ENCODE results near the gene CES3. TPM values are rescaled to one million over a fixed set of nuclear protein-coding genes. Genes with fewer than 3 reads are reported as not detected.

The CES3 gene
- total and polyA plus RNA-seq, 9 of the 15 experiments (the other 6 are each of a cell fraction or from before 2014, with no cell fraction given), result 0.06 to 2.2 (median 0.68) TPM

DNA sequence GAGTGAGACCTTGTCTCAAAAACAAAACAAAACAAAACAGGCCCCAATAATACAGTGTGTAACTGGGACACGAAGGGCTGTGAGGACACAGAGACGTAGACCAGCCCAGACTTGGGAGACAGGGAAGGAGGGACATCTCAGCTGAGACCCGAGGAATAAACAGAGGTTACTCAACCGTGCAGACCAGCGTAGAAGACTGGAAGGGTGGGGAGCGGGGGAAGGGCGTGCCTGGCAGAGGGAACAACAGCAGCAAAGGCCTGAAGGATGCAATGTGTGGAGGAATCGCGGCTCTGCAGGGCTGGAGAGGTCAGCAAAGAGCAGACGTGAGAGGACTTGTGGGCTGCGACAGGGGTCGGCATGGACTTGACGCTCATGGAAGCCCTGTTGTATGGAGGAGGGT lies 15.7 kb downstream of the CES3 start:
- Histone ChIP-seq H3K4me2 (ENCODE audit: insufficient read depth, low read length) (no peak overlapping the region), H3K4me3 (no peak overlapping the region), H3K27me3 (ENCODE audit: control insufficient read depth in 2 of 2, insufficient read depth in 2 of 2, low read length in 2 of 2) (no peaks in the 10 kb centered on the region), H3K79me2 (ENCODE audit: control insufficient read depth, insufficient read depth, low read length) (no peaks in the 10 kb centered on the region), H2AFZ (ENCODE audit: low read depth, low read length) (peak overlapping the region; percentile 69), H3K9me1 (ENCODE audit: control insufficient read depth, insufficient read depth, low read length) (no peaks in the 10 kb centered on the region), H4K20me1 (replicated peaks; ENCODE audit: control insufficient read depth, insufficient read depth, low read length) (no peaks in the 10 kb centered on the region), H3K4me1 (replicated peaks in 1 of 2; ENCODE audit: control insufficient read depth in 2 of 2, insufficient read depth in 2 of 2, low read length in 2 of 2) (peaks cover 3 to 26% of the 10 kb centered on the region in 2 experiments; a peak in 4 of 5 replicates), H3K9ac (ENCODE audit: insufficient read depth in 1 of 2, low read depth in 2 of 2, low read length in 2 of 2) (0 out of 4 replicates have a peak overlapping the region, but pooled peaks of 1 of the 2 experiments have one; percentile 49), H3K36me3 (ENCODE audit: control insufficient read depth, insufficient read depth, low read length) (no peaks in the 10 kb centered on the region), H3K27ac (ENCODE audit: extremely low read depth, low read depth, low read length) (no peak overlapping the region), H3K9me3 (replicated peaks; ENCODE audit: control insufficient read depth, insufficient read depth, low read depth, low read length) (no peaks in the 10 kb centered on the region)
- no peak; the same call in 2 of the 3 replicates for ATAC-seq
- no TSS peak for BruUV-seq (replicated peaks)
- ChIA-PET CTCF (ENCODE audit: low intra/inter-chr PET ratio) (interaction anchor here (0.7 to 2.5 kb wide), 5 partner anchors 17 to 207 kb away, joined by 3 to 21 read pairs (median 7); partner anchors contain the start of gene MATCAP1), POLR2A (interaction anchor here (0.9 kb wide), 1 partner anchor 51 kb away, joined by 3 read pairs; no protein-coding TSS in a partner anchor)
- 16% methylated on average over 10 of the region's 13 CpGs for WGBS (ENCODE audit: insufficient coverage, low coverage, missing lambda C conversion rate)
- FAIRE-seq, result no peak
- DNase-seq (ENCODE audit: extremely low read depth in 1 of 4, low spot score in 3 of 4), result peak in 1 of 4 experiments; percentile 4
- in situ Hi-C loops (cut with MboI) (no loop called here), intact Hi-C loops (cut with micrococcal nuclease) (loop anchor here (1.0 to 10.0 kb wide), 6 partner anchors 22 to 268 kb away; partner anchors contain the start of genes FBXL8, FHOD1, SLC9A5 and TRADD)
- TF ChIP-seq ZNF282 (CRISPR knock-in tag; IDR thresholded peaks at IDR 0.05), result no peak
- TF ChIP-seq HNRNPL (IDR thresholded peaks at IDR 0.05; ENCODE audit: low read depth, low read length), result no peak
- TF ChIP-seq MTA1 (IDR thresholded peaks at IDR 0.05; ENCODE audit: borderline replicate concordance), result no peak
- no peak for TF ChIP-seq ZNF3 (CRISPR knock-in tag; IDR thresholded peaks at IDR 0.05)
- TF ChIP-seq, protein P1, sequence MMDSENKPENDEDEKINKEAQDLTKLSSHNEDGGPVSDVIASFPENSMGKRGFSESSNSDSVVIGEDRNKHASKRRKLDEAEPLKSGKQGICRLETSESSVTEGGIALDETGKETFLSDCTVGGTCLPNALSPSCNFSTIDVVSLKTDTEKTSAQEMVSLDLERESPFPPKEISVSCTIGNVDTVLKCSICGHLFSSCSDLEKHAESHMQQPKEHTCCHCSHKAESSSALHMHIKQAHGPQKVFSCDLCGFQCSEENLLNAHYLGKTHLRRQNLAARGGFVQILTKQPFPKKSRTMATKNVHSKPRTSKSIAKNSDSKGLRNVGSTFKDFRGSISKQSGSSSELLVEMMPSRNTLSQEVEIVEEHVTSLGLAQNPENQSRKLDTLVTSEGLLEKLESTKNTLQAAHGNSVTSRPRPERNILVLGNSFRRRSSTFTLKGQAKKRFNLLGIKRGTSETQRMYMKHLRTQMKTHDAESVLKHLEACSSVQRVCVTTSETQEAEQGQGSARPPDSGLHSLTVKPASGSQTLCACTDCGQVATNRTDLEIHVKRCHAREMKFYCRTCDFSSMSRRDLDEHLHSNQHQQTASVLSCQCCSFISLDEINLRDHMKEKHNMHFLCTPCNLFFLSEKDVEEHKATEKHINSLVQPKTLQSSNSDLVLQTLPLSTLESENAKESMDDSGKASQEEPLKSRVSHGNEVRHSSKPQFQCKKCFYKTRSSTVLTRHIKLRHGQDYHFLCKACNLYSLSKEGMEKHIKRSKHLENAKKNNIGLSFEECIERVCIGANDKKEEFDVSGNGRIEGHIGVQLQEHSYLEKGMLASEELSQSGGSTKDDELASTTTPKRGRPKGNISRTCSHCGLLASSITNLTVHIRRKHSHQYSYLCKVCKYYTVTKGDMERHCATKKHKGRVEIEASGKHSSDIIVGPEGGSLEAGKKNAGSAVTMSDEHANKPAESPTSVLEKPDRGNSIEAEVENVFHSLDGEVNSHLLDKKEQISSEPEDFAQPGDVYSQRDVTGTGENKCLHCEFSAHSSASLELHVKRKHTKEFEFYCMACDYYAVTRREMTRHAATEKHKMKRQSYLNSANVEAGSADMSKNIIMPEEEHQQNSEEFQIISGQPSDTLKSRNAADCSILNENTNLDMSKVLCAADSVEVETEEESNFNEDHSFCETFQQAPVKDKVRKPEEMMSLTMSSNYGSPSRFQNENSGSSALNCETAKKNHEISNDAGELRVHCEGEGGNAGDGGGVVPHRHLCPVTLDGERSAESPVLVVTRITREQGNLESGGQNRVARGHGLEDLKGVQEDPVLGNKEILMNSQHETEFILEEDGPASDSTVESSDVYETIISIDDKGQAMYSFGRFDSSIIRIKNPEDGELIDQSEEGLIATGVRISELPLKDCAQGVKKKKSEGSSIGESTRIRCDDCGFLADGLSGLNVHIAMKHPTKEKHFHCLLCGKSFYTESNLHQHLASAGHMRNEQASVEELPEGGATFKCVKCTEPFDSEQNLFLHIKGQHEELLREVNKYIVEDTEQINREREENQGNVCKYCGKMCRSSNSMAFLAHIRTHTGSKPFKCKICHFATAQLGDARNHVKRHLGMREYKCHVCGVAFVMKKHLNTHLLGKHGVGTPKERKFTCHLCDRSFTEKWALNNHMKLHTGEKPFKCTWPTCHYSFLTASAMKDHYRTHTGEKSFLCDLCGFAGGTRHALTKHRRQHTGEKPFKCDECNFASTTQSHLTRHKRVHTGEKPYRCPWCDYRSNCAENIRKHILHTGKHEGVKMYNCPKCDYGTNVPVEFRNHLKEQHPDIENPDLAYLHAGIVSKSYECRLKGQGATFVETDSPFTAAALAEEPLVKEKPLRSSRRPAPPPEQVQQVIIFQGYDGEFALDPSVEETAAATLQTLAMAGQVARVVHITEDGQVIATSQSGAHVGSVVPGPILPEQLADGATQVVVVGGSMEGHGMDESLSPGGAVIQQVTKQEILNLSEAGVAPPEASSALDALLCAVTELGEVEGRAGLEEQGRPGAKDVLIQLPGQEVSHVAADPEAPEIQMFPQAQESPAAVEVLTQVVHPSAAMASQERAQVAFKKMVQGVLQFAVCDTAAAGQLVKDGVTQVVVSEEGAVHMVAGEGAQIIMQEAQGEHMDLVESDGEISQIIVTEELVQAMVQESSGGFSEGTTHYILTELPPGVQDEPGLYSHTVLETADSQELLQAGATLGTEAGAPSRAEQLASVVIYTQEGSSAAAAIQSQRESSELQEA (IDR thresholded peaks at IDR 0.05; ENCODE audit: low read depth), result no peak
- TF ChIP-seq, protein P2, sequence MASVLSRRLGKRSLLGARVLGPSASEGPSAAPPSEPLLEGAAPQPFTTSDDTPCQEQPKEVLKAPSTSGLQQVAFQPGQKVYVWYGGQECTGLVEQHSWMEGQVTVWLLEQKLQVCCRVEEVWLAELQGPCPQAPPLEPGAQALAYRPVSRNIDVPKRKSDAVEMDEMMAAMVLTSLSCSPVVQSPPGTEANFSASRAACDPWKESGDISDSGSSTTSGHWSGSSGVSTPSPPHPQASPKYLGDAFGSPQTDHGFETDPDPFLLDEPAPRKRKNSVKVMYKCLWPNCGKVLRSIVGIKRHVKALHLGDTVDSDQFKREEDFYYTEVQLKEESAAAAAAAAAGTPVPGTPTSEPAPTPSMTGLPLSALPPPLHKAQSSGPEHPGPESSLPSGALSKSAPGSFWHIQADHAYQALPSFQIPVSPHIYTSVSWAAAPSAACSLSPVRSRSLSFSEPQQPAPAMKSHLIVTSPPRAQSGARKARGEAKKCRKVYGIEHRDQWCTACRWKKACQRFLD (CRISPR knock-in tag; IDR thresholded peaks at IDR 0.05), result no peak
- no peak for TF ChIP-seq JUNB (CRISPR knock-in tag; conservative IDR thresholded peaks at IDR 0.05)
- TF ChIP-seq RFX1 (IDR thresholded peaks at IDR 0.05), result no peak
- TF ChIP-seq ZNF696 (CRISPR knock-in tag; conservative IDR thresholded peaks at IDR 0.05), result no peak
- no peak for TF ChIP-seq ZNF184 (CRISPR knock-in tag; IDR thresholded peaks at IDR 0.05)
- no peak for TF ChIP-seq ZBED1 (IDR thresholded peaks at IDR 0.05)
- TF ChIP-seq, protein P3, sequence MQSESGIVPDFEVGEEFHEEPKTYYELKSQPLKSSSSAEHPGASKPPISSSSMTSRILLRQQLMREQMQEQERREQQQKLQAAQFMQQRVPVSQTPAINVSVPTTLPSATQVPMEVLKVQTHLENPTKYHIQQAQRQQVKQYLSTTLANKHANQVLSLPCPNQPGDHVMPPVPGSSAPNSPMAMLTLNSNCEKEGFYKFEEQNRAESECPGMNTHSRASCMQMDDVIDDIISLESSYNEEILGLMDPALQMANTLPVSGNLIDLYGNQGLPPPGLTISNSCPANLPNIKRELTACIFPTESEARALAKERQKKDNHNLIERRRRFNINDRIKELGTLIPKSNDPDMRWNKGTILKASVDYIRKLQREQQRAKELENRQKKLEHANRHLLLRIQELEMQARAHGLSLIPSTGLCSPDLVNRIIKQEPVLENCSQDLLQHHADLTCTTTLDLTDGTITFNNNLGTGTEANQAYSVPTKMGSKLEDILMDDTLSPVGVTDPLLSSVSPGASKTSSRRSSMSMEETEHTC (IDR thresholded peaks at IDR 0.05), result no peak

Data from K562 (cell line).